ENCODE data around the gene ZNF560. TPM values are rescaled to one million over a fixed set of nuclear protein-coding genes. Genes with fewer than 3 reads are reported as not detected.
A peak's percentile ranks its signal among the peaks of the same experiment; 100 is the strongest.

The ZNF560 gene
- total RNA-seq, 1 donor from 2014 or later = under 0.01 TPM

- DNase-seq (ENCODE audit: low read depth) (no peak), FAIRE-seq (peak; percentile 60)
- TF ChIP-seq, protein P1, sequence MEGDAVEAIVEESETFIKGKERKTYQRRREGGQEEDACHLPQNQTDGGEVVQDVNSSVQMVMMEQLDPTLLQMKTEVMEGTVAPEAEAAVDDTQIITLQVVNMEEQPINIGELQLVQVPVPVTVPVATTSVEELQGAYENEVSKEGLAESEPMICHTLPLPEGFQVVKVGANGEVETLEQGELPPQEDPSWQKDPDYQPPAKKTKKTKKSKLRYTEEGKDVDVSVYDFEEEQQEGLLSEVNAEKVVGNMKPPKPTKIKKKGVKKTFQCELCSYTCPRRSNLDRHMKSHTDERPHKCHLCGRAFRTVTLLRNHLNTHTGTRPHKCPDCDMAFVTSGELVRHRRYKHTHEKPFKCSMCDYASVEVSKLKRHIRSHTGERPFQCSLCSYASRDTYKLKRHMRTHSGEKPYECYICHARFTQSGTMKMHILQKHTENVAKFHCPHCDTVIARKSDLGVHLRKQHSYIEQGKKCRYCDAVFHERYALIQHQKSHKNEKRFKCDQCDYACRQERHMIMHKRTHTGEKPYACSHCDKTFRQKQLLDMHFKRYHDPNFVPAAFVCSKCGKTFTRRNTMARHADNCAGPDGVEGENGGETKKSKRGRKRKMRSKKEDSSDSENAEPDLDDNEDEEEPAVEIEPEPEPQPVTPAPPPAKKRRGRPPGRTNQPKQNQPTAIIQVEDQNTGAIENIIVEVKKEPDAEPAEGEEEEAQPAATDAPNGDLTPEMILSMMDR (IDR thresholded peaks at IDR 0.05; ENCODE audit: insufficient read depth, low read length, severe bottlenecking) = no peak
- Histone ChIP-seq H3K36me3 (ENCODE audit: control insufficient read depth, insufficient read depth, low read length) (peaks cover 7% of the 10 kb centered on the region), H3K27me3 (ENCODE audit: control insufficient read depth, insufficient read depth, low read length) (no peaks in the 10 kb centered on the region), H3K4me3 (ENCODE audit: low read depth, low read length) (no peak overlapping the region)
Observed at GRCh38 chr19:9430444-9430843, 68.0 kb downstream of the ZNF560 start.

DNA sequence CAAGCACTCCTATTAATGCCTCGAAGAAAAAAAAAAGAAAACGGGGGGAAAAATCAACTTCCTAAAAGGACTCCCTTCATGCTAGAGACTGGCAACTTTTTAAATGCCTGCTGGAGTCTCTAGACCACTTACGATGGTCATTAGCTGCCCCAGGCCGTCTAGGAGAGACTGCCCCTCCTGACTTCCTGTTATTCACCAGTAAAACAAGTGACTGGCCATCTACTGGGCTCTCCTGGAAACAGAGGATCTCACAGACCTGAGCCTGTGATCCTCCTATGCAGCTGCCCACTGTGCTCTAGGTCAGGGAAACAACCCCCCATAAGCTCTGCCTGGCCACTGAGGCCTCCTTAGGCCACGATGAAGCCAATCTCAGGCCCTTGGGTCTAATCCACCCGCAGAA is 70.5 kb downstream of the ZNF560 start:
- peaks cover 5% of the 10 kb centered on the region for H3K36me3 ChIP-seq (ENCODE audit: control insufficient read depth, insufficient read depth, low read length)
- H3K4me3 ChIP-seq (ENCODE audit: low read depth, low read length) = no peak overlapping the region
- FAIRE-seq = no peak

More for the DNA sequence above, 70.5 kb downstream of the ZNF560 start:
- no peaks in the 10 kb centered on the region for H3K27me3 ChIP-seq (ENCODE audit: control insufficient read depth, insufficient read depth, low read length)
- TF ChIP-seq, protein P1 (IDR thresholded peaks at IDR 0.05; ENCODE audit: insufficient read depth, low read length, severe bottlenecking) = no peak
- no peak for DNase-seq (ENCODE audit: low read depth)

Other genes with a start within 250 kb of the ZNF560 start
- gene OR7E24, start 247.7 kb downstream of the ZNF560 start, total RNA-seq = not detected in 2 replicates
- 8.8 and 11.6 TPM in 2 replicates for gene ZNF699, start 188.8 kb downstream of the ZNF560 start, total RNA-seq
- 10.8 and 12.1 TPM in 2 replicates for gene ZNF559, start 174.4 kb downstream of the ZNF560 start, total RNA-seq
- gene ZNF177, start 135.6 kb downstream of the ZNF560 start, total RNA-seq = 0.79 and 1.2 TPM in 2 replicates
- 9.5 and 10.3 TPM in 2 replicates for gene ZNF266, start 63.0 kb downstream of the ZNF560 start, total RNA-seq
- 17.6 and 19.2 TPM in 2 replicates for gene ZNF426, start 40.0 kb upstream of the ZNF560 start, total RNA-seq
- gene ZNF121, start 85.9 kb upstream of the ZNF560 start, total RNA-seq = 47.7 and 48.7 TPM in 2 replicates
- gene ZNF561, start 122.6 kb upstream of the ZNF560 start, total RNA-seq = 46.2 and 64.0 TPM in 2 replicates
- gene ZNF562, start 176.5 kb upstream of the ZNF560 start, total RNA-seq = 43.4 and 49.2 TPM in 2 replicates

Measured in bronchial epithelial cell (primary cell).